NCI-H226 (cell line): ENCODE measurements around the gene CNTN1.
"Not testable (repeated sequence)": the region's sequence is repeated elsewhere in the genome, so short reads cannot be mapped to it uniquely, and the experiment has no call there.

ENCODE experiments used
- DNase-seq: peaks from one replicate; pipeline ENCODE4 v3.0.0-alpha.2; 2015

Gene CNTN1

GRCh38 chr12:40701756-40702155 lies 9.5 kb downstream of the CNTN1 start:
- DNase-seq = no peak

DNA sequence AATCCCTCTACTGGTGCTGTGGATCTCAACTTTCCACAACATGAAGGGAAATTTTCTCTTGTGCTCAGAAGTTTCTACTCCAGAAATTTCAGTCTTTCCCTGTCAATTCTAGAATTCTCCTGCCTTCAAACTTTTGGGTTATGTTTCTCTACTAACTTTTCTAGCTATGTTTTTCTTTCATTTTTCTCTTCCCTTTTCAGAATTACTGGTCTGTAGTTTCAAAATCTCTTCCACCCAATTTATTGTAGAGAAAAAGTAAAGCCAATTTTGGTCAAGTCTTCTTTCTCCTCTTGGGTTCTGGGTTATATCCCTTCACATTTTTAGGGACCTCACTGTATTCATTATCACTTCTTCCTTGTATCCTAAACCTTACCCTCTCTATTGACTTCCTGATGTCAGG lies 18.9 kb downstream of the CNTN1 start:
- no peak for DNase-seq

DNA sequence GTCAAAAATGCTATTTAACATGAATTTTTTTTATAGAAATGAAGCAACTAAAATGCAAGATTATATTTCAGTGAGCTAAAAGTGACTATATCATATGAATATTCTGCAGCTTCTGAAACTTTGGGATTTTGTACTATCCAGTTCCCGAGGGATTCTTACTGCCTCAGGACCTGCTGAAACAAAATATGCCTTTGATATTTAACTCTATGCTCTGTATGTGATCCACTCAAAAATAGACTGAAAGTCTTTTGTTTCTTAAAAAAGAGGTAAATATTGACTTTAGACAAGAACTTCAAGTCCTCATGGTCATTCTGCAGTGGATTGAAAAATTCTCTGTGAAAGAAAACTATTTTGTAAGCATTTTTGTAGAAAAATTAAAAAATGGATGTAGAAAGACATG lies 22.4 kb downstream of the CNTN1 start:
- no peak for DNase-seq

- no peak for DNase-seq
Observed at GRCh38 chr12:40716037-40716436, 23.8 kb downstream of the CNTN1 start.

GRCh38 chr12:40717576-40717975 lies 25.3 kb downstream of the CNTN1 start:
- DNase-seq = no peak

GRCh38 chr12:40718878-40719372 lies 26.7 kb downstream of the CNTN1 start:
- no peak for DNase-seq

DNA sequence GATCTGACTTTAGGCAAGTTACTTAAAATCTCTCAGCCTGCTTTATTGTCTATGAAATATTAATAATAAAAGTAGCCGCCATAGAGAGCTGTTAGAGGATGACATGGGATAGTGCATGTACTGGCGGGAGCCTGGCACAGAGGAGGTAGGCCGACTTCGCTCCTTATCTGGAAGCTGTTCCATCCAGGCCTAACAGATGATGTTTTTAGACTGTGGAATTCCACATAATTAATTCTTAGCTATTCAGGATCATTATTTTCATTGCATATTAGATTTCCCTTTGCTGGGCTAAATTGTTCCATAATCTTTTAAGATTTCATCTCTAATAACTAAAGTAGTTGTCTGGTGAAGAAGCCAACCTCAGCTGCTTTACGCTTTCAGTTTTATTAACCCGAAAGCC lies 30.8 kb downstream of the CNTN1 start:
- no peak for DNase-seq

DNA sequence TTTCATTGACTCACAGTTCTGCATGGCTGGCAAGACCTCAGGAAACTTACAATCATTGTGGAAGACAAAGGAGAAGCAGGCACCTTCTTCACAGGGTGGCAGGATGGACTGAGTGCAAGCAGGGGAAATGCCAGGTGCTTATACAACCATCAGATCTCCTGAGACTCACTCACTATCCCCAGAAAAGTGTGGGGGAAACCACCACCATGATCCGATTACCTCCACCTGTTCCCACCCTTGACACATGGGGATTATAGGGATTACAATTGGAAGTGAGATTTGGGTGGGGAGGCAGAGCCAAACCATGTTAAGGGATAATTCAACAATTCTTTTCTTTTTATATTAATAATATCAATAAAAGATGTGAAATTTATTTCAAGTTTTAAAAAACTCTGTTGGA lies 34.1 kb downstream of the CNTN1 start:
- no peak for DNase-seq

GRCh38 chr12:40727774-40728483 lies 35.7 kb downstream of the CNTN1 start:
- no peak for DNase-seq

DNA sequence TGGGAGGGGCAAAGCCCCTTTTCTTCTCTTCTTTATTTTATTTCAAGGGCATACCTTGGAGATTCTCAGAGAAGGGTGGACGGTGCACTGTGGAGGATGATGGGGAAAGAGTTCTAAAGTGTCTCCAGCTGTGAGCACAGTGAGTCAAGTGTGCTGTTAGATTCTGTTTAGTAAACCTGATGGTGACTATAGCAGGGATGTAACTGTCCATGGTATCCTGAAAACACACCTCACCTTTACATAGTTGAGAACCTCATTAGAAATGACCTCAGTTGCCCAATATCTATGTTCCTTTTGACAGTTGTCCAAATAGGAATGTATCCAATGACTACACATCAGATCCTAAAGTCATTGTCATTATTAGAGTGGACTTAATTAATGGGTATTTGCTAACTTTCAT lies 38.0 kb downstream of the CNTN1 start:
- DNase-seq = no peak

DNA sequence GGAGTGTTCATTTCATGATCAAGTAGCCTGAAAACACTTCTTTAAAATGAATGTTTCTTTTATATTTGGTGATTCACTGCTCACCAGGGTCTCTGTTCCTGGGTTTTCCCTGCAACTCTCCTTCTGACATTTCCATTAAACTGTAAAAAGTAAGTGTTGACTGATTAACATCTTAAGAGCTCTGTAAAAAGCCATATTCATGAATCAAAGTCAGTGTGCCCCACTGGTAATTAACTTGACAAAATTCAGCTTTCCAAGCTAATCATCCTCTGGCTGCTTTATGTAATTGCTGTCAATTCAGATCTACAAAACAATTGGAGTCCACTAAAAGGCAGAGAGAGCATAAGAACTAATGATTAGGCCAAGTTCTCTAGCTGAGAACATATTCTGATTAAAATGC lies 41.6 kb downstream of the CNTN1 start:
- DNase-seq = no peak

DNA sequence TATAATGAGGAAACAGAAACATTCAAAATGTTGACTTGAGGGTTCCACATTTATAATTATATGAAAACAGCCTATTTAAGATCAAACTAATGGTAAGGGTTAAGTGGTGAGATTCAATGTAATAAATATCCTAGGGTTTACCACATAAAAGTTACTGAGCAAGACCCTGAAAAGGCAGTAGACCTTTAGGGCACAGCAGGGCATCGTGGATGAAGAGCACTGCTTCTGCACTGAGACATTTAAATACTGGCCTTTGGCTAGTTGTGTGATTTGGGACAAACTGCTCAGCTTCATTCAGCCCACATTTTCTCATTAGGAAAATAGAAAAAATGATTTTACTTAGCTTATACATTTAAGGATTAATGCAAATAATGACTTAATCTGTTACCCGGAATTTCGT lies 42.0 kb downstream of the CNTN1 start:
- no peak for DNase-seq

DNA sequence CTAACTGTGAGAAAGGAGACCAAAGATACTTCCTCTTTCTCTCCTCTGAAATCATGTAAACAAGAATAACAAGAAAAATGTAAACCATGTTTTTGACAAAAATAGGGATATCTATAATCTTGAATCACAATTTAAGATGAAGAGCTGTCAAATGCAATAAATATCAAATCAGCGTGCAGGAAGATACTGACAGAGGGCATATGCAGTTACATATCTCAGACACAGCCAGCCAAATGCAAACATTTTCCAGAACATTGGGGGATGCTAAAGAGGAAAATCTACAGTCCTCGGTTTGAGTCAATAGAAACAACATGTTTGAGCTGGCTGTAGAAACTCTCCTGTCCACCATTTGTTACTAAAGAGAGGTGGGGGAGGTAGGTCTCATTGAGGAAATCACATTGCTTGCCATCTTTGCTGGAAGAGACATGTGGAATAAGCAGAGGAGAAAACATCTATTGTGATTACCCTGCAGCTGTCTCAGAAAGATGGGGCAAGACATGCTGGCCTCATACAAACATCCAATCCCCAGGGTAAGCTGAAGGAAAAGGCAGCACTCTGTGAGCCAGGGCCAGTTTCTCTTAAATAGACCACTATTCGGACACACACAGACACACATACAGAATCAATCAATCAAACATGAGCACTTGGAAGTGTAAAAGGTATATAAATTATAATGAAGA lies 43.5 kb downstream of the CNTN1 start:
- DNase-seq = no peak

DNA sequence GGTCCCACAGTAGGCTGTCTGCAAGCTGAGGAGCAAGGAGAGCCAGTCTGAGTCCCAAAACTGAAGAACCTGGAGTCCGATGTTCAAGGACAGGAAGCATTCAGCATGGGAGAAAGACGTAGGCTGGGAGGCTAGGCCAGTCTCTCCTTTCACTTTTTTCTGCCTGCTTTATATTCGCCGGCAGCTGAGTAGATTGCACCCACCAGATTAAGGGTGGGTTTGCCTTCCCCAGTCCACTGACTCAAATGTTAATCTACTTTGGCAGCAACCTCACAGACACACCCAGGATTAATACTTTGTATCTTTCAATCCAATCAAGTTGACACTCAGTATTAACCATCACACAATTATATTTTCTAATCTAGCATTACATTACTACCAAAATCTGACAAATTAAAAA lies 45.2 kb downstream of the CNTN1 start:
- not testable (repeated sequence) for DNase-seq

GRCh38 chr12:40738856-40739255 lies 46.6 kb downstream of the CNTN1 start:
- DNase-seq = no peak

- no peak for DNase-seq
Observed at GRCh38 chr12:40742041-40742440, 49.8 kb downstream of the CNTN1 start.

GRCh38 chr12:40745386-40745785 lies 53.1 kb downstream of the CNTN1 start:
- no peak for DNase-seq

- DNase-seq = no peak
Observed at GRCh38 chr12:40749863-40750262, 57.6 kb downstream of the CNTN1 start.

DNA sequence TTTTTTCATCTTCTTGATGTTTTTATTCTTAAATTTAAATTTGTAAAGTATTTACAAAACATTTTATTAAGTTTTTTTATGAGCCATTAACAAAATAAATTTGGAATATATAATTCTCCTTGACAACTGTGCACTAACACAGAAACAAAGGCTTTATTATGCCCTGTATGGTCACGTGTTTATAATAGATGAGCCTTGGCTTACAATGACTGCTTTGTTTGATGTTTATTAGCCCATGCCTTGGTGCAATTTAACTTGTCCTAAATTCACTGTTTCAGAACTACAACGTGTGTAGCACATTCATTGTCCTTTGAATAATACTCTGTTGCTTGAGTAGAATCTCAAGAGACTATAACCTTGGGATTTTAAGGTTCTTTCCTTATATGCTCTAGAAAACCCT lies 59.8 kb downstream of the CNTN1 start:
- DNase-seq = no peak

DNA sequence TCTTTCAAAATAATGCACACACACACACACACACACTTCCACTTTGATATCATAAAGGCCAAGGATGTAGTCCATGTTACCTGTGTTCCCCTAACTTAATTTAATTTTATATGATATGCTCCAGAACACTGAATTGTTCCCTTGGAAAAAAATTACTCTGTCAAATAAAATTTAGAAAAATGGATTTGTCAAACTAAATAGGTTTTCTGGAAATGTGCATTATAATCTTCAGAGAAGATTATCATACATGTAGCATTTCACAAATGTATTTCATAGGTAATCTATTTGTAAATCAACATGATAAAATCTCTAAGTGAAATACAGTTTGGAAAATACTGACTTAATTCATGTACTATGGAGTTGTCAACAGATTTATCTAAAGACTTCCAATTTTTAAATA lies 68.6 kb downstream of the CNTN1 start:
- no peak for DNase-seq

DNA sequence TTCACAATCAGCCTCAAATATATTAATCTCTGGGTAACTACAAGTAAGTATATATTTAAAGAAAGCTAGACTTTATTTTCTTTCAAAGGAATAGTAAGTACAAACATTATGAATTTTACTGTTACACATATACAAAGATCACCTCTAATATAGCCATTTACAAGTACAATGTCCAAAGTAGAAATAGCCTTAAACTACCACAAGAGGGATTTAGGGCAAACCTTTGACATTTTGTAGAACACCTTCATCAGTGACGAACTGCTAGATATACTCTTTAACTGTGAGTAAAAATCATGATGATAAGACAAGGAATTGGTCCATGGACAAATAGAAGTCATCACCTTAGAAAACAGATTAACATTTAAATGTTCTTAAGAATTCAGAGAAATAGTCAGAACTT lies 69.8 kb downstream of the CNTN1 start:
- DNase-seq = no peak

DNA sequence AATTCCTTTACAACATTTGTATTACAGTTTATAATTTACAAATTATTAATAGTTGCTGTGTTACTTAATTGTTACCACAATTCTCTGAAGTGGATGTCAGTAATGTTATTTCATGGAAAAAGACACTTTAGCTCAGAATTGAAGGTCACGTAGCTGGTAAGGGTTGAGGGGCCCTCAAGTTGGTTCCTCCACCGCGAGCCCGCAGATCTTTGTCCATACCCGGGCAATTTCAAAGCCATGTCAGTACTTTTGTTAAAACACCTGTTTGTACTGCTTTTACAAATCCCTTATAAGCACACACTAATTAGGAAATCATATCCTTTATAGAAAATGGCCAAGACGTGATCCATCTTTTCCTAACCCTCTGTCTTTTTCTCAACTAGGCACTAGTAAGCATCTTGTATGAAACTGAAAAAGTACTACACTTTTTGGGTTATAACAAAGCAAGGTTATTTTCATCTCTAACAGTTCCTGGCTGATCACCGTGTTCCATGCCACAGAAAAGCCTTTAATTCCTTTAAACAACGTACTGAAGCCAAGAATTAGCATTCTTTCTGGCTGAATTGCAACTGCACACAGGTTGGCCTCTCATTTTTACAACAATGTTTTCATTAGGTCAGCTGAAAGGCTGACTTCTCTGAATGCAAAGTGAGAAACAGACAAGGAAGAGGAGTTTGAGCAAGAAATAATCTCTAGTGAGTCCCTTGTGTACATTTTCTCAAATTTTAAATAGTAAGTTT lies 76.1 kb downstream of the CNTN1 start:
- no peak for DNase-seq

GRCh38 chr12:40769846-40770245 lies 77.6 kb downstream of the CNTN1 start:
- no peak for DNase-seq

- DNase-seq = no peak
Observed at GRCh38 chr12:40770781-40771180, 78.5 kb downstream of the CNTN1 start.
